A673 (cell line): Measurements from ENCODE around the gene SCAF4. TPM values are rescaled to one million over a fixed set of nuclear protein-coding genes. Genes with fewer than 3 reads are reported as not detected.

Source experiments
- BruUV-seq: library from RNA; stranded (reverse); fragments of 400-500 nt; replicated peaks from 2 replicates; lab custom pipeline; 2021; lab: Mats Ljungman, UMichigan
- CTCF ChIA-PET: fragments of 300-600 bp; sonication (Branson Sonifier 250); formaldehyde crosslinking; loops from one replicate; lab custom pipeline; 2022; ENCODE audit warnings: antibody characterized with exemption; lab: Charles Lee
- POLR2A ChIA-PET: fragments of 300-600 bp; sonication (Branson Sonifier 250); formaldehyde crosslinking; loops from one replicate; lab custom pipeline; 2022; ENCODE audit warnings: antibody characterized with exemption; ENCODE audit not compliant: low non-redundant PET; lab: Charles Lee
- DNase-seq: peaks from one replicate; pipeline ENCODE4 v3.0.0-alpha.2; 2015; ENCODE audit warnings: low spot score
- H3K27ac ChIP-seq: fragments of 200-600 bp; sonication (generic); 2 replicates; pipeline ENCODE4 v1.5.1; 2016; ENCODE audit warnings: mixed run types, low read depth, mild to moderate bottlenecking, mixed read lengths, antibody characterized with exemption, low read length; ENCODE audit not compliant: poor library complexity, severe bottlenecking
- H3K27me3 ChIP-seq: fragments of 200-600 bp; sonication (generic); replicated peaks from 2 replicates; pipeline ENCODE4 v1.6.1; 2017; ENCODE audit warnings: mixed run types, low read depth, mild to moderate bottlenecking, mixed read lengths, antibody characterized with exemption, low read length; ENCODE audit not compliant: insufficient read depth, poor library complexity
- H3K36me3 ChIP-seq: fragments of 200-600 bp; sonication (generic); 2 replicates; pipeline ENCODE4 v1.6.1; 2016; ENCODE audit warnings: mixed run types, mild to moderate bottlenecking, mixed read lengths, antibody characterized with exemption, low read length; ENCODE audit not compliant: insufficient read depth, poor library complexity, severe bottlenecking
- H3K4me1 ChIP-seq: fragments of 200-600 bp; sonication (generic); 2 replicates; pipeline ENCODE4 v1.6.1; 2017; ENCODE audit warnings: mixed run types, mild to moderate bottlenecking, mixed read lengths, antibody characterized with exemption, low read length; ENCODE audit not compliant: insufficient read depth, poor library complexity, severe bottlenecking
- H3K4me3 ChIP-seq: fragments of 200-600 bp; sonication (generic); 2 replicates; pipeline ENCODE4 v1.5.1; 2016; ENCODE audit warnings: low read depth, mixed run types, mild to moderate bottlenecking, mixed read lengths, low read length; ENCODE audit not compliant: poor library complexity, severe bottlenecking
- H3K9me3 ChIP-seq: fragments of 200-600 bp; sonication (generic); 2 replicates; pipeline ENCODE4 v1.6.1; 2016; ENCODE audit warnings: mixed run types, low read depth, mild to moderate bottlenecking, mixed read lengths, antibody characterized with exemption, low read length; ENCODE audit not compliant: poor library complexity, severe bottlenecking
- CTCF ChIP-seq: fragments of 300-800, 200-600 bp; sonication (generic); conservative IDR thresholded peaks from 2 replicates; pipeline ENCODE4 v1.5.1; 2017; ENCODE audit warnings: low read depth, mild to moderate bottlenecking, antibody characterized with exemption, low read length, moderate library complexity, mixed read lengths
- EZH2 ChIP-seq: fragments of 200-600 bp; sonication (generic); IDR thresholded peaks from 2 replicates; pipeline ENCODE4 v1.6.1; 2017; ENCODE audit warnings: borderline replicate concordance, low read depth, mild to moderate bottlenecking, mixed read lengths, antibody characterized with exemption, low read length; ENCODE audit not compliant: poor library complexity, severe bottlenecking
- intact Hi-C: fragments of 100-400 bp; cut with micrococcal nuclease; formaldehyde crosslinking; loops from one replicate; pipeline ENCODE4 v1.10.0; 2022; ENCODE audit not compliant: unreplicated experiment
- total RNA-seq: library from RNA; stranded (reverse); gene quantifications from 2 replicates; pipeline ENCODE4 v1.2.3, GENCODE V29; 2021

Gene SCAF4
- total RNA-seq, 1 experiment from 2014 or later = 57.0 TPM

GRCh38 chr21:31711326-31711725 is 20.6 kb downstream of the SCAF4 start:
- Histone ChIP-seq H3K4me3 (no peak overlapping the region), H3K4me1 (peaks cover 36% of the 10 kb centered on the region), H3K27me3 (no peaks in the 10 kb centered on the region), H3K36me3 (no peaks in the 10 kb centered on the region), H3K9me3 (no peaks in the 10 kb centered on the region), H3K27ac (no peak overlapping the region)
- no peak for DNase-seq
- TF ChIP-seq EZH2 (no peak), CTCF (no peak)
- POLR2A ChIA-PET = no interaction called here
- CTCF ChIA-PET = no interaction called here
- BruUV-seq = no TSS peak
- intact Hi-C loops = no loop called here

GRCh38 chr21:31710586-31710985 is 21.3 kb downstream of the SCAF4 start:
- no TSS peak for BruUV-seq
- H3K9me3 ChIP-seq = no peaks in the 10 kb centered on the region
- no peak overlapping the region for H3K4me3 ChIP-seq
- H3K36me3 ChIP-seq = no peaks in the 10 kb centered on the region
- no peak for TF ChIP-seq CTCF
- TF ChIP-seq EZH2 = no peak
- H3K27me3 ChIP-seq = no peaks in the 10 kb centered on the region
- POLR2A ChIA-PET = no interaction called here
- H3K27ac ChIP-seq = no peak overlapping the region
- H3K4me1 ChIP-seq = peaks cover 28% of the 10 kb centered on the region
- DNase-seq = no peak
- CTCF ChIA-PET = no interaction called here
- intact Hi-C loops = no loop called here

GRCh38 chr21:31708541-31708940 is 23.4 kb downstream of the SCAF4 start:
- no peak for TF ChIP-seq EZH2
- Histone ChIP-seq H3K4me3 (no peak overlapping the region), H3K27ac (no peak overlapping the region), H3K27me3 (no peaks in the 10 kb centered on the region), H3K4me1 (peaks cover 9% of the 10 kb centered on the region), H3K9me3 (no peaks in the 10 kb centered on the region), H3K36me3 (peaks cover 3% of the 10 kb centered on the region)
- CTCF ChIA-PET = no interaction called here
- POLR2A ChIA-PET = no interaction called here
- intact Hi-C loops = no loop called here
- no TSS peak for BruUV-seq
- no peak for DNase-seq

GRCh38 chr21:31707499-31707898 is 24.4 kb downstream of the SCAF4 start:
- TF ChIP-seq EZH2 = no peak
- no peak for TF ChIP-seq CTCF
- intact Hi-C loops = no loop called here
- no peak overlapping the region for H3K4me3 ChIP-seq
- H3K36me3 ChIP-seq = peaks cover 7% of the 10 kb centered on the region
- ChIA-PET CTCF (no interaction called here), POLR2A (no interaction called here)
- no peaks in the 10 kb centered on the region for H3K9me3 ChIP-seq
- BruUV-seq = no TSS peak
- no peak for DNase-seq
- no peaks in the 10 kb centered on the region for H3K27me3 ChIP-seq
- peaks cover 9% of the 10 kb centered on the region for H3K4me1 ChIP-seq
- H3K27ac ChIP-seq = no peak overlapping the region
